WTC11 (cell line): ENCODE data around the gene GLG1. TPM values are rescaled to one million over a fixed set of nuclear protein-coding genes. Genes with fewer than 3 reads are reported as not detected.
A peak's percentile ranks its signal among the peaks of the same experiment; 100 is the strongest.

ENCODE experiments used
- ATAC-seq: fragments of 200-7000 bp; cut with Tn5 transposase; 2 replicates; pipeline ENCODE4 v1.10.0; 2021; ENCODE audit warnings: mild to moderate bottlenecking, moderate library complexity
- CTCF ChIA-PET: fragments of 300-600 bp; sonication (Branson Sonifier 250); formaldehyde crosslinking; loops from one replicate; lab custom pipeline; 2021; ENCODE audit warnings: antibody characterized with exemption; lab: Charles Lee
- POLR2A ChIA-PET: fragments of 350-600 bp; sonication (Branson Sonifier 250); formaldehyde crosslinking; loops from one replicate; lab custom pipeline; 2021; ENCODE audit warnings: antibody characterized with exemption; lab: Charles Lee
- DNase-seq: peaks from one replicate; pipeline ENCODE4 v3.0.0; 2021; ENCODE audit warnings: low spot score
- H3K27ac Mint-ChIP-seq: 2 replicates; pipeline ENCODE4 v1.8.0; 2021; ENCODE audit warnings: mixed read lengths
- H3K27me3 Mint-ChIP-seq: 2 replicates; pipeline ENCODE4 v1.8.0; 2021; ENCODE audit warnings: low read depth, mild to moderate bottlenecking, moderate library complexity, mixed read lengths
- H3K36me3 Mint-ChIP-seq: 2 replicates; pipeline ENCODE4 v1.8.0; 2021; ENCODE audit warnings: mixed read lengths
- H3K4me1 Mint-ChIP-seq: 2 replicates; pipeline ENCODE4 v1.8.0; 2022; ENCODE audit warnings: mixed read lengths
- H3K4me3 Mint-ChIP-seq: 2 replicates; pipeline ENCODE4 v1.8.0; 2021; ENCODE audit warnings: mild to moderate bottlenecking, moderate library complexity, mixed read lengths
- H3K9me3 Mint-ChIP-seq: 2 replicates; pipeline ENCODE4 v1.8.0; 2021; ENCODE audit warnings: mixed read lengths
- AR ChIP-seq: fragments of 250-450 bp; sonication (Bioruptor Pico); IDR thresholded peaks from 2 replicates; pipeline ENCODE4 v1.9.0; 2021; ENCODE audit warnings: mild to moderate bottlenecking
- CREB1 ChIP-seq: sonication (generic); formaldehyde crosslinking; IDR thresholded peaks from 2 replicates; pipeline ENCODE4 v1.8.0; 2023; ENCODE audit warnings: mild to moderate bottlenecking, missing genetic modification reagents
- E2F1 ChIP-seq: sonication (generic); formaldehyde crosslinking; IDR thresholded peaks from 2 replicates; pipeline ENCODE4 v1.8.0; 2022; ENCODE audit warnings: mild to moderate bottlenecking, missing genetic modification reagents
- ESRRA ChIP-seq: sonication (generic); formaldehyde crosslinking; IDR thresholded peaks from 2 replicates; pipeline ENCODE4 v1.8.1; 2022; ENCODE audit warnings: mild to moderate bottlenecking, missing genetic modification reagents, borderline replicate concordance
- ETV6 ChIP-seq: sonication (generic); formaldehyde crosslinking; IDR thresholded peaks from 2 replicates; pipeline ENCODE4 v1.8.1; 2022; ENCODE audit warnings: mild to moderate bottlenecking, missing genetic modification reagents
- FOXP1 ChIP-seq: sonication (generic); formaldehyde crosslinking; IDR thresholded peaks from 2 replicates; pipeline ENCODE4 v1.8.0; 2022; ENCODE audit warnings: missing genetic modification reagents, mild to moderate bottlenecking, moderate library complexity, borderline replicate concordance
- GRHL2 ChIP-seq: fragments of 250-450 bp; sonication (Bioruptor Pico); IDR thresholded peaks from 2 replicates; pipeline ENCODE4 v1.8.0; 2022; ENCODE audit warnings: mild to moderate bottlenecking, moderate library complexity; ENCODE audit not compliant: insufficient replicate concordance, severe bottlenecking
- IRF2 ChIP-seq: sonication (generic); formaldehyde crosslinking; IDR thresholded peaks from 2 replicates; pipeline ENCODE4 v1.8.0; 2022; ENCODE audit warnings: low read depth, missing genetic modification reagents, borderline replicate concordance
- NR3C1 ChIP-seq: sonication (generic); formaldehyde crosslinking; conservative IDR thresholded peaks from 2 replicates; pipeline ENCODE4 v1.8.1; 2023; ENCODE audit warnings: low read depth, mild to moderate bottlenecking, missing genetic modification reagents
- OVOL2 ChIP-seq: fragments of 250-450 bp; sonication (Bioruptor Pico); IDR thresholded peaks from 2 replicates; pipeline ENCODE4 v1.9.0; 2021; ENCODE audit warnings: mild to moderate bottlenecking, borderline replicate concordance
- PRDM15 ChIP-seq: sonication (generic); formaldehyde crosslinking; IDR thresholded peaks from 2 replicates; pipeline ENCODE4 v1.8.0; 2022; ENCODE audit warnings: missing genetic modification reagents
- SMAD4 ChIP-seq: sonication (generic); formaldehyde crosslinking; IDR thresholded peaks from 2 replicates; pipeline ENCODE4 v1.8.0; 2022; ENCODE audit warnings: mild to moderate bottlenecking, missing genetic modification reagents
- TEAD1 ChIP-seq: sonication (generic); formaldehyde crosslinking; IDR thresholded peaks from 2 replicates; pipeline ENCODE4 v1.8.0; 2022; ENCODE audit warnings: mild to moderate bottlenecking, missing genetic modification reagents
- TP53 ChIP-seq: sonication (generic); formaldehyde crosslinking; IDR thresholded peaks from 2 replicates; pipeline ENCODE4 v1.8.1; 2023; ENCODE audit warnings: mild to moderate bottlenecking, missing genetic modification reagents
- ZMAT4 ChIP-seq: fragments of 250-450 bp; sonication (Bioruptor Pico); IDR thresholded peaks from 2 replicates; pipeline ENCODE4 v1.9.0; 2021; ENCODE audit warnings: mild to moderate bottlenecking
- ZNF423 ChIP-seq: fragments of 250-450 bp; sonication (Bioruptor Pico); IDR thresholded peaks from 2 replicates; pipeline ENCODE4 v2.1.2; 2022; ENCODE audit warnings: mild to moderate bottlenecking, moderate library complexity
- total RNA-seq: library from RNA; stranded (reverse); gene quantifications from 3 replicates; pipeline ENCODE4 v1.2.3, GENCODE V29; 2021
- TF ChIP-seq, protein P1 (sequence below): sonication (generic); formaldehyde crosslinking; IDR thresholded peaks from 2 replicates; pipeline ENCODE4 v1.8.0; 2023; ENCODE audit warnings: missing genetic modification reagents, mild to moderate bottlenecking, borderline replicate concordance
- TF ChIP-seq, protein P2 (sequence below): sonication (generic); formaldehyde crosslinking; IDR thresholded peaks from 2 replicates; pipeline ENCODE4 v1.8.1; 2022; ENCODE audit warnings: missing genetic modification reagents, borderline replicate concordance
- TF ChIP-seq, protein P3 (sequence below): sonication (generic); formaldehyde crosslinking; IDR thresholded peaks from 2 replicates; pipeline ENCODE4 v1.8.0; 2023; ENCODE audit warnings: missing genetic modification reagents
- TF ChIP-seq, protein P4 (sequence below): sonication (generic); formaldehyde crosslinking; IDR thresholded peaks from 2 replicates; pipeline ENCODE4 v1.8.0; 2022; ENCODE audit warnings: mild to moderate bottlenecking, missing genetic modification reagents

GLG1 gene
- total RNA-seq, 1 experiment from 2014 or later: 156 TPM

DNA sequence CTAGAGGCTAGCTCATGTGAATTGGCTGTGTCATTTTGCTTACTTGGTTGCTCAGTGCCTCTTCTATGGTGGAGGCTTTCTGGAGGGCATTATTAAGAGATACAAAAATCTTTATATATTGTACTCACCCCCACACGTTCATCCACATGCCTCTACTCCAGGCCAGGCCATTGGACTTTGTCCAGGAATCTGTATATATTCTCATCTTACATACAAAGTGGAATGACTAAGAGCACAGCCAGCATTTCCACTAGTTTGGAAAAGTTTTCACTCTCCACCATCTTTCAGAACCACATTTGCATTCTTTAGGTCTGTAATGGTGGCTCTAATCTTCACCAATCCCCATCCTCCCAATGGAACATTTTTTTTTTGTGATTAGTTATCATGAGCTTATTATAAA lies 4.8 kb upstream of the GLG1 start:
- H3K9me3 Mint-ChIP-seq: no peaks in the 10 kb centered on the region
- POLR2A ChIA-PET: no interaction called here

GRCh38 chr16:74608944-74609343 lies 2.0 kb upstream of the GLG1 start:
- no peak overlapping the region for H3K4me3 Mint-ChIP-seq
- DNase-seq (no peak), ATAC-seq (no peak)
- H3K27me3 Mint-ChIP-seq: no peaks in the 10 kb centered on the region
- H3K27ac Mint-ChIP-seq: peak overlapping the region; percentile 74
- H3K9me3 Mint-ChIP-seq: no peaks in the 10 kb centered on the region
- POLR2A ChIA-PET: no interaction called here
- no peaks in the 10 kb centered on the region for H3K36me3 Mint-ChIP-seq
- CTCF ChIA-PET: no interaction called here
- peaks cover 30% of the 10 kb centered on the region for H3K4me1 Mint-ChIP-seq
- no peak for TF ChIP-seq ETV6
- TF ChIP-seq, protein P1, sequence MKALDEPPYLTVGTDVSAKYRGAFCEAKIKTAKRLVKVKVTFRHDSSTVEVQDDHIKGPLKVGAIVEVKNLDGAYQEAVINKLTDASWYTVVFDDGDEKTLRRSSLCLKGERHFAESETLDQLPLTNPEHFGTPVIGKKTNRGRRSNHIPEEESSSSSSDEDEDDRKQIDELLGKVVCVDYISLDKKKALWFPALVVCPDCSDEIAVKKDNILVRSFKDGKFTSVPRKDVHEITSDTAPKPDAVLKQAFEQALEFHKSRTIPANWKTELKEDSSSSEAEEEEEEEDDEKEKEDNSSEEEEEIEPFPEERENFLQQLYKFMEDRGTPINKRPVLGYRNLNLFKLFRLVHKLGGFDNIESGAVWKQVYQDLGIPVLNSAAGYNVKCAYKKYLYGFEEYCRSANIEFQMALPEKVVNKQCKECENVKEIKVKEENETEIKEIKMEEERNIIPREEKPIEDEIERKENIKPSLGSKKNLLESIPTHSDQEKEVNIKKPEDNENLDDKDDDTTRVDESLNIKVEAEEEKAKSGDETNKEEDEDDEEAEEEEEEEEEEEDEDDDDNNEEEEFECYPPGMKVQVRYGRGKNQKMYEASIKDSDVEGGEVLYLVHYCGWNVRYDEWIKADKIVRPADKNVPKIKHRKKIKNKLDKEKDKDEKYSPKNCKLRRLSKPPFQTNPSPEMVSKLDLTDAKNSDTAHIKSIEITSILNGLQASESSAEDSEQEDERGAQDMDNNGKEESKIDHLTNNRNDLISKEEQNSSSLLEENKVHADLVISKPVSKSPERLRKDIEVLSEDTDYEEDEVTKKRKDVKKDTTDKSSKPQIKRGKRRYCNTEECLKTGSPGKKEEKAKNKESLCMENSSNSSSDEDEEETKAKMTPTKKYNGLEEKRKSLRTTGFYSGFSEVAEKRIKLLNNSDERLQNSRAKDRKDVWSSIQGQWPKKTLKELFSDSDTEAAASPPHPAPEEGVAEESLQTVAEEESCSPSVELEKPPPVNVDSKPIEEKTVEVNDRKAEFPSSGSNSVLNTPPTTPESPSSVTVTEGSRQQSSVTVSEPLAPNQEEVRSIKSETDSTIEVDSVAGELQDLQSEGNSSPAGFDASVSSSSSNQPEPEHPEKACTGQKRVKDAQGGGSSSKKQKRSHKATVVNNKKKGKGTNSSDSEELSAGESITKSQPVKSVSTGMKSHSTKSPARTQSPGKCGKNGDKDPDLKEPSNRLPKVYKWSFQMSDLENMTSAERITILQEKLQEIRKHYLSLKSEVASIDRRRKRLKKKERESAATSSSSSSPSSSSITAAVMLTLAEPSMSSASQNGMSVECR: no peak
- TF ChIP-seq, protein P2, sequence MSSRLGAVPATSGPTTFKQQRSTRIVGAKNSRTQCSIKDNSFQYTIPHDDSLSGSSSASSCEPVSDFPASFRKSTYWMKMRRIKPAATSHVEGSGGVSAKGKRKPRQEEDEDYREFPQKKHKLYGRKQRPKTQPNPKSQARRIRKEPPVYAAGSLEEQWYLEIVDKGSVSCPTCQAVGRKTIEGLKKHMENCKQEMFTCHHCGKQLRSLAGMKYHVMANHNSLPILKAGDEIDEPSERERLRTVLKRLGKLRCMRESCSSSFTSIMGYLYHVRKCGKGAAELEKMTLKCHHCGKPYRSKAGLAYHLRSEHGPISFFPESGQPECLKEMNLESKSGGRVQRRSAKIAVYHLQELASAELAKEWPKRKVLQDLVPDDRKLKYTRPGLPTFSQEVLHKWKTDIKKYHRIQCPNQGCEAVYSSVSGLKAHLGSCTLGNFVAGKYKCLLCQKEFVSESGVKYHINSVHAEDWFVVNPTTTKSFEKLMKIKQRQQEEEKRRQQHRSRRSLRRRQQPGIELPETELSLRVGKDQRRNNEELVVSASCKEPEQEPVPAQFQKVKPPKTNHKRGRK (CRISPR knock-in tag): no peak
- no peak for TF ChIP-seq ZNF423 (CRISPR knock-in tag)
- no peak for TF ChIP-seq NR3C1 (CRISPR knock-in tag)
- no peak for TF ChIP-seq TEAD1 (CRISPR knock-in tag)
- TF ChIP-seq TP53 (CRISPR knock-in tag): no peak
- TF ChIP-seq, protein P3, sequence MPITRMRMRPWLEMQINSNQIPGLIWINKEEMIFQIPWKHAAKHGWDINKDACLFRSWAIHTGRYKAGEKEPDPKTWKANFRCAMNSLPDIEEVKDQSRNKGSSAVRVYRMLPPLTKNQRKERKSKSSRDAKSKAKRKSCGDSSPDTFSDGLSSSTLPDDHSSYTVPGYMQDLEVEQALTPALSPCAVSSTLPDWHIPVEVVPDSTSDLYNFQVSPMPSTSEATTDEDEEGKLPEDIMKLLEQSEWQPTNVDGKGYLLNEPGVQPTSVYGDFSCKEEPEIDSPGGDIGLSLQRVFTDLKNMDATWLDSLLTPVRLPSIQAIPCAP (CRISPR knock-in tag): no peak
- no peak for TF ChIP-seq CREB1 (CRISPR knock-in tag)
- TF ChIP-seq PRDM15 (CRISPR knock-in tag): no peak
- no peak for TF ChIP-seq ZMAT4 (CRISPR knock-in tag)
- TF ChIP-seq E2F1 (CRISPR knock-in tag): no peak
- TF ChIP-seq, protein P4, sequence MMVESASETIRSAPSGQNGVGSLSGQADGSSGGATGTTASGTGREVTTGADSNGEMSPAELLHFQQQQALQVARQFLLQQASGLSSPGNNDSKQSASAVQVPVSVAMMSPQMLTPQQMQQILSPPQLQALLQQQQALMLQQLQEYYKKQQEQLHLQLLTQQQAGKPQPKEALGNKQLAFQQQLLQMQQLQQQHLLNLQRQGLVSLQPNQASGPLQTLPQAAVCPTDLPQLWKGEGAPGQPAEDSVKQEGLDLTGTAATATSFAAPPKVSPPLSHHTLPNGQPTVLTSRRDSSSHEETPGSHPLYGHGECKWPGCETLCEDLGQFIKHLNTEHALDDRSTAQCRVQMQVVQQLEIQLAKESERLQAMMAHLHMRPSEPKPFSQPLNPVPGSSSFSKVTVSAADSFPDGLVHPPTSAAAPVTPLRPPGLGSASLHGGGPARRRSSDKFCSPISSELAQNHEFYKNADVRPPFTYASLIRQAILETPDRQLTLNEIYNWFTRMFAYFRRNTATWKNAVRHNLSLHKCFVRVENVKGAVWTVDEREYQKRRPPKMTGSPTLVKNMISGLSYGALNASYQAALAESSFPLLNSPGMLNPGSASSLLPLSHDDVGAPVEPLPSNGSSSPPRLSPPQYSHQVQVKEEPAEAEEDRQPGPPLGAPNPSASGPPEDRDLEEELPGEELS (CRISPR knock-in tag): no peak
- TF ChIP-seq SMAD4 (CRISPR knock-in tag): no peak
- no peak for TF ChIP-seq ESRRA
- no peak for TF ChIP-seq AR

More for the DNA sequence above, 4.8 kb upstream of the GLG1 start:
- H3K36me3 Mint-ChIP-seq: peaks cover 6% of the 10 kb centered on the region
- peaks cover 12% of the 10 kb centered on the region for H3K4me1 Mint-ChIP-seq
- DNase-seq: no peak
- ATAC-seq: no peak
- H3K27me3 Mint-ChIP-seq: no peaks in the 10 kb centered on the region
- CTCF ChIA-PET: interaction anchor here (0.6 to 1.1 kb wide), 2 partner anchors 15 to 356 kb away, joined by 3 to 5 read pairs; no protein-coding TSS in a partner anchor
- no peak overlapping the region for H3K27ac Mint-ChIP-seq
- no peak overlapping the region for H3K4me3 Mint-ChIP-seq
- TF ChIP-seq IRF2 (CRISPR knock-in tag) (no peak), GRHL2 (CRISPR knock-in tag) (no peak), FOXP1 (CRISPR knock-in tag) (no peak), OVOL2 (CRISPR knock-in tag) (no peak)
